SK-N-SH (cell line): ENCODE measurements around the gene MAP3K13. TPM values are rescaled to one million over a fixed set of nuclear protein-coding genes. Genes with fewer than 3 reads are reported as not detected.

Experiments
- CTCF ChIA-PET: fragments of 300-600, 350-600 bp; formaldehyde crosslinking; extraction: SDS; loops from one replicate; lab custom pipeline; 2021; lab: Yijun Ruan, JAX
- POLR2A ChIA-PET: fragments of 350-600 bp; sonication (Branson Sonifier 250); formaldehyde crosslinking; extraction: SDS; loops from one replicate; lab custom pipeline; 2020; ENCODE audit warnings: antibody characterized with exemption, inconsistent platforms; lab: Yijun Ruan, JAX
- DNase-seq: peaks from one replicate; pipeline ENCODE4 v3.0.0; 2012
- H2AFZ ChIP-seq: fragments of 200-600 bp; sonication (generic); 2 replicates; pipeline ENCODE4 v1.8.1; 2016; ENCODE audit warnings: antibody characterized with exemption, mild to moderate bottlenecking, low read depth
- H3F3A ChIP-seq: fragments of 200-600 bp; sonication (generic); replicated peaks from 2 replicates; pipeline ENCODE3; 2016; ENCODE audit warnings: antibody characterized with exemption, mild to moderate bottlenecking; ENCODE audit not compliant: insufficient read depth
- H3K27ac ChIP-seq, 2 experiments: fragments of 200-500 bp in 1 of 2; fragments of 200-600 bp in 1 of 2; sonication (Bioruptor generic) in 1 of 2; sonication (generic), shearing (Covaris generic) in 1 of 2; 2 replicates each; pipeline versions ENCODE4 v1.5.1 to v1.6.1; 2014 to 2016; ENCODE audit warnings: low read depth in 2 of 2, inconsistent platforms in 1 of 2, low read length in 1 of 2, mild to moderate bottlenecking in 1 of 2, mixed read lengths in 1 of 2
- H3K27me3 ChIP-seq: fragments of 200-600 bp; sonication (generic), shearing (Covaris generic); 2 replicates; pipeline ENCODE4 v1.6.1; 2016; ENCODE audit warnings: mixed run types; ENCODE audit not compliant: insufficient read depth
- H3K36me3 ChIP-seq, 2 experiments: fragments of 200-500 bp in 1 of 2; fragments of 200-600 bp in 1 of 2; sonication (Bioruptor generic) in 1 of 2; sonication (generic) in 1 of 2; replicated peaks in 1 of 2; 2 replicates each; pipeline versions ENCODE3 to v1.5.1; 2014 to 2016; ENCODE audit warnings: low read length in 1 of 2, mild to moderate bottlenecking in 1 of 2; ENCODE audit not compliant: insufficient read depth in 2 of 2, control insufficient read depth in 1 of 2
- H3K4me1 ChIP-seq, 2 experiments: fragments of 200-500 bp in 1 of 2; fragments of 200-600 bp in 1 of 2; sonication (Bioruptor generic) in 1 of 2; sonication (generic), shearing (Covaris generic) in 1 of 2; 2 replicates each; pipeline versions ENCODE4 v1.5.1 to v1.6.1; 2014 to 2016; ENCODE audit warnings: low read depth in 1 of 2, low read length in 1 of 2, mixed run types in 1 of 2; ENCODE audit not compliant: insufficient read depth in 2 of 2, control insufficient read depth in 1 of 2
- H3K4me2 ChIP-seq: fragments of 200-600 bp; sonication (generic), shearing (Covaris generic); 2 replicates; pipeline ENCODE4 v1.6.1; 2017; ENCODE audit warnings: mixed run types
- H3K4me3 ChIP-seq, 2 experiments: fragments of 200-500 bp in 1 of 2; fragments of 200-600 bp in 1 of 2; sonication (Bioruptor generic) in 1 of 2; sonication (generic), shearing (Covaris generic) in 1 of 2; 2 replicates each; pipeline versions ENCODE4 v1.5.1 to v1.8.1; 2014 to 2016; ENCODE audit warnings: low read depth in 2 of 2, inconsistent platforms in 1 of 2, low read length in 1 of 2, mild to moderate bottlenecking in 1 of 2, mixed read lengths in 1 of 2, moderate library complexity in 1 of 2
- H3K79me2 ChIP-seq: fragments of 200-600 bp; sonication (generic); 2 replicates; pipeline ENCODE4 v1.8.1; 2017; ENCODE audit warnings: mild to moderate bottlenecking; ENCODE audit not compliant: insufficient read depth
- H3K9ac ChIP-seq: fragments of 200-600 bp; sonication (generic); 2 replicates; pipeline ENCODE4 v1.6.1; 2017; ENCODE audit warnings: mixed run types
- H3K9me2 ChIP-seq: fragments of 200-600 bp; sonication (generic); 2 replicates; pipeline ENCODE4 v1.6.1; 2017; ENCODE audit warnings: mixed run types
- H3K9me3 ChIP-seq: fragments of 200-600 bp; sonication (generic); 2 replicates; pipeline ENCODE4 v1.6.1; 2017; ENCODE audit warnings: mixed run types, mild to moderate bottlenecking, moderate library complexity
- H4K20me1 ChIP-seq: fragments of 200-600 bp; sonication (generic); 2 replicates; pipeline ENCODE4 v1.6.1; 2017; ENCODE audit warnings: mild to moderate bottlenecking, mixed run types; ENCODE audit not compliant: insufficient read depth
- CTCF ChIP-seq: fragments of 200-600 bp; sonication (generic); IDR thresholded peaks from 2 replicates; pipeline ENCODE4 v1.6.1; 2017; ENCODE audit warnings: antibody characterized with exemption, mild to moderate bottlenecking, moderate library complexity
- ELF1 ChIP-seq: IDR thresholded peaks from 2 replicates; pipeline ENCODE4 v1.4.0; 2012
- EP300 ChIP-seq, 2 experiments: IDR thresholded peaks; 2 replicates each; pipeline versions ENCODE4 v1.4.0 to v1.6.1; 2012; ENCODE audit warnings: borderline replicate concordance in 1 of 2, low read depth in 1 of 2, low read length in 1 of 2
- EZH2phosphoT487 ChIP-seq: fragments of 200-600 bp; sonication (generic); IDR thresholded peaks from 2 replicates; pipeline ENCODE4 v1.6.1; 2017; ENCODE audit warnings: low read depth, mixed run types, mild to moderate bottlenecking, antibody characterized with exemption, moderate library complexity, borderline replicate concordance
- FOXJ3 ChIP-seq: sonication (generic); formaldehyde crosslinking; IDR thresholded peaks from 2 replicates; pipeline ENCODE4 v1.5.1; 2020; ENCODE audit warnings: mild to moderate bottlenecking, missing genetic modification reagents
- JUND ChIP-seq: IDR thresholded peaks from 2 replicates; pipeline ENCODE4 v1.4.0; 2012
- MXI1 ChIP-seq: IDR thresholded peaks from 2 replicates; pipeline ENCODE4 v1.6.1; 2012; ENCODE audit warnings: mild to moderate bottlenecking, low read depth, low read length, improper control_type of control experiment
- NRF1 ChIP-seq: IDR thresholded peaks from 2 replicates; pipeline ENCODE4 v1.6.1; 2012; ENCODE audit warnings: low read depth, mild to moderate bottlenecking, low read length
- REST ChIP-seq: IDR thresholded peaks from 2 replicates; pipeline ENCODE4 v1.6.1; 2012; ENCODE audit warnings: mild to moderate bottlenecking, low read depth, low read length, moderate library complexity
- SIN3A ChIP-seq: IDR thresholded peaks from 2 replicates; pipeline ENCODE4 v1.6.1; 2012; ENCODE audit warnings: low read depth, mild to moderate bottlenecking, low read length, moderate library complexity, borderline replicate concordance
- SMC3 ChIP-seq: IDR thresholded peaks from 2 replicates; pipeline ENCODE4 v1.6.1; 2012; ENCODE audit warnings: low read depth, low read length, improper control_type of control experiment
- WGBS: methylation state at CpG from one replicate; pipeline ENCODE4 v1.1.6; 2017; ENCODE audit warnings: low lambda C conversion rate; 5-methylcytosine and 5-hydroxymethylcytosine counted together
- polyA plus RNA-seq, 3 experiments: library from polyadenylated mRNA; depleted of rRNA; stranded (reverse); fragments of >200 nt; gene quantifications; 2 replicates each; pipeline ENCODE4 v1.2.3, GENCODE V29; 2012
- TF ChIP-seq, protein P1 (sequence below): fragments of 150-350 bp; IDR thresholded peaks from 2 replicates; pipeline ENCODE4 v1.6.1; 2017; ENCODE audit warnings: antibody characterized with exemption, low read length, low read depth, borderline replicate concordance
- TF ChIP-seq, protein P2 (sequence below): IDR thresholded peaks from 2 replicates; pipeline ENCODE4 v1.4.0; 2012; ENCODE audit warnings: low read depth
- TF ChIP-seq, protein P3 (sequence below): IDR thresholded peaks from 2 replicates; pipeline ENCODE4; 2012
- TF ChIP-seq, protein P4 (sequence below): IDR thresholded peaks from 2 replicates; pipeline ENCODE4 v1.4.0; 2012; ENCODE audit warnings: low read depth, borderline replicate concordance

Gene MAP3K13
- polyA plus RNA-seq, 1 of the 3 experiments (the other 2 are of a cell fraction): 9.1 TPM

- TF ChIP-seq, protein P1, sequence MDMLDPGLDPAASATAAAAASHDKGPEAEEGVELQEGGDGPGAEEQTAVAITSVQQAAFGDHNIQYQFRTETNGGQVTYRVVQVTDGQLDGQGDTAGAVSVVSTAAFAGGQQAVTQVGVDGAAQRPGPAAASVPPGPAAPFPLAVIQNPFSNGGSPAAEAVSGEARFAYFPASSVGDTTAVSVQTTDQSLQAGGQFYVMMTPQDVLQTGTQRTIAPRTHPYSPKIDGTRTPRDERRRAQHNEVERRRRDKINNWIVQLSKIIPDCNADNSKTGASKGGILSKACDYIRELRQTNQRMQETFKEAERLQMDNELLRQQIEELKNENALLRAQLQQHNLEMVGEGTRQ: no peak
- TF ChIP-seq, protein P2, sequence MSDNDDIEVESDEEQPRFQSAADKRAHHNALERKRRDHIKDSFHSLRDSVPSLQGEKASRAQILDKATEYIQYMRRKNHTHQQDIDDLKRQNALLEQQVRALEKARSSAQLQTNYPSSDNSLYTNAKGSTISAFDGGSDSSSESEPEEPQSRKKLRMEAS: no peak
- TF ChIP-seq, protein P3, sequence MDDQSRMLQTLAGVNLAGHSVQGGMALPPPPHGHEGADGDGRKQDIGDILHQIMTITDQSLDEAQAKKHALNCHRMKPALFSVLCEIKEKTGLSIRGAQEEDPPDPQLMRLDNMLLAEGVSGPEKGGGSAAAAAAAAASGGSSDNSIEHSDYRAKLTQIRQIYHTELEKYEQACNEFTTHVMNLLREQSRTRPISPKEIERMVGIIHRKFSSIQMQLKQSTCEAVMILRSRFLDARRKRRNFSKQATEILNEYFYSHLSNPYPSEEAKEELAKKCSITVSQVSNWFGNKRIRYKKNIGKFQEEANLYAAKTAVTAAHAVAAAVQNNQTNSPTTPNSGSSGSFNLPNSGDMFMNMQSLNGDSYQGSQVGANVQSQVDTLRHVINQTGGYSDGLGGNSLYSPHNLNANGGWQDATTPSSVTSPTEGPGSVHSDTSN: no peak
- TF ChIP-seq SMC3 (no peak), SIN3A (no peak)
Observed at GRCh38 chr3:185424435-185424834, 61.5 kb downstream of the MAP3K13 start (continued).

- CTCF ChIA-PET: interaction anchor here (1.1 kb wide), 1 partner anchor 145 kb away, joined by 3 read pairs; no protein-coding TSS in a partner anchor
- DNase-seq: no peak
- H3K9ac ChIP-seq: no peak overlapping the region
- no peaks in the 10 kb centered on the region for H3K27me3 ChIP-seq
- no peaks in the 10 kb centered on the region for H3F3A ChIP-seq
- H3K4me2 ChIP-seq: no peak overlapping the region
- no peak overlapping the region for H3K4me3 ChIP-seq
- no peak overlapping the region for H3K27ac ChIP-seq
- H3K9me2 ChIP-seq: no peaks in the 10 kb centered on the region
- TF ChIP-seq REST (no peak), EP300 (IDR thresholded peaks at IDR 0.05; ENCODE audit: borderline replicate concordance in 1 of 2, low read depth in 1 of 2, low read length in 1 of 2) (no peak), NRF1 (no peak), EZH2phosphoT487 (no peak), CTCF (no peak), JUND (no peak), ELF1 (no peak), MXI1 (no peak), FOXJ3 (CRISPR knock-in tag) (no peak)
- TF ChIP-seq, protein P2: no peak
- TF ChIP-seq, protein P4, sequence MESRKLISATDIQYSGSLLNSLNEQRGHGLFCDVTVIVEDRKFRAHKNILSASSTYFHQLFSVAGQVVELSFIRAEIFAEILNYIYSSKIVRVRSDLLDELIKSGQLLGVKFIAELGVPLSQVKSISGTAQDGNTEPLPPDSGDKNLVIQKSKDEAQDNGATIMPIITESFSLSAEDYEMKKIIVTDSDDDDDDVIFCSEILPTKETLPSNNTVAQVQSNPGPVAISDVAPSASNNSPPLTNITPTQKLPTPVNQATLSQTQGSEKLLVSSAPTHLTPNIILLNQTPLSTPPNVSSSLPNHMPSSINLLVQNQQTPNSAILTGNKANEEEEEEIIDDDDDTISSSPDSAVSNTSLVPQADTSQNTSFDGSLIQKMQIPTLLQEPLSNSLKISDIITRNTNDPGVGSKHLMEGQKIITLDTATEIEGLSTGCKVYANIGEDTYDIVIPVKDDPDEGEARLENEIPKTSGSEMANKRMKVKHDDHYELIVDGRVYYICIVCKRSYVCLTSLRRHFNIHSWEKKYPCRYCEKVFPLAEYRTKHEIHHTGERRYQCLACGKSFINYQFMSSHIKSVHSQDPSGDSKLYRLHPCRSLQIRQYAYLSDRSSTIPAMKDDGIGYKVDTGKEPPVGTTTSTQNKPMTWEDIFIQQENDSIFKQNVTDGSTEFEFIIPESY: no peak
- POLR2A ChIA-PET: no interaction called here
- no peaks in the 10 kb centered on the region for H3K4me1 ChIP-seq
- no peak overlapping the region for H2AFZ ChIP-seq
- no peaks in the 10 kb centered on the region for H3K9me3 ChIP-seq
- 87% methylated on average over 4 of the region's 4 CpGs for WGBS
- no peaks in the 10 kb centered on the region for H4K20me1 ChIP-seq
- H3K36me3 ChIP-seq: no peaks in the 10 kb centered on the region
- H3K79me2 ChIP-seq: no peaks in the 10 kb centered on the region
Observed at GRCh38 chr3:185430375-185430774, 67.4 kb downstream of the MAP3K13 start.
